Lower leg skin (tissue), 4 donors: Measurements from ENCODE around the gene GRK3. TPM values are rescaled to one million over a fixed set of nuclear protein-coding genes. Genes with fewer than 3 reads are reported as not detected.

ENCODE experiments used
- DNase-seq, 2 donors: peaks; one replicate each; pipeline ENCODE4 v3.0.0-alpha.2; 2019; ENCODE audit warnings: low spot score in 2 of 2
- H3K4me3 ChIP-seq: fragments of 200-600 bp; sonication (generic); 2 replicates; pipeline ENCODE4 v1.5.1; 2017; ENCODE audit warnings: mild to moderate bottlenecking, low read depth; ENCODE audit not compliant: poor library complexity, severe bottlenecking
- POLR2A ChIP-seq, 2 donors: fragments of 450-650 bp; IDR thresholded peaks; one replicate each; pipeline ENCODE4 v1.6.1; 2016 to 2017; ENCODE audit warnings: antibody characterized with exemption in 2 of 2, mild to moderate bottlenecking in 1 of 2, moderate library complexity in 1 of 2
- WGBS, 2 donors: methylation state at CpG; one replicate each; pipeline ENCODE4 v1.1.5; 2018; 5-methylcytosine and 5-hydroxymethylcytosine counted together
- intact Hi-C: fragments of 100-400 bp; cut with DNase I; formaldehyde crosslinking; loops from one replicate; pipeline ENCODE4 v1.15.0; 2023; ENCODE audit warnings: low total_unique reads
- total RNA-seq, 4 donors: library from RNA; depleted of rRNA; stranded (reverse); fragments of >200 nt; gene quantifications; one replicate each; pipeline ENCODE4 v1.1.0, GENCODE V29; 2016
- TF ChIP-seq, protein P1 (sequence below), 3 donors: fragments of 450-650 bp; IDR thresholded peaks; one replicate each; pipeline ENCODE4 v1.5.1; 2016; ENCODE audit warnings: antibody characterized with exemption in 3 of 3, mild to moderate bottlenecking in 3 of 3, moderate library complexity in 2 of 3

The GRK3 gene
- total RNA-seq, 4 donors from 2014 or later = 4.2 to 6.9 (median 5.8) TPM

DNA sequence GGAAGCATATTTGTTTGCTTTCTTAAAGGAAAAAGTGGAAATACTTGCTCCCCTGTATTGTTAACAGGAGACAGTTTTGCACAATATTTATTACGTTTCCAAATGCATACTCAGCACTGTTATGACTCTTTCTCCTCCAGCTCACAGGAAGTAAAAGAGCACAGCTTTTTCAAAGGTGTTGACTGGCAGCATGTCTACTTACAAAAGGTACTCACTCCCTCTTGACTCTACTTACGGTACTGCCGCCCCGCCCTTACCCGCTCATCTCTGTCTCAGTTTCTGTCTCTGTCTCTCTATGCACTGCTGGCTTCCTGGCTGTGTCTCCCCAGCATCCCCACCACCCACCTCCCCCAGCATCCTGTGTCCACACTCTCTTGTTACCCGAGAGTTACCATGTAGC, 145.3 kb downstream of the GRK3 start:
- 80 to 86% methylated on average over 6 of the region's 6 CpGs for WGBS, 2 donors
- no peak for TF ChIP-seq POLR2A (IDR thresholded peaks at IDR 0.05)
- TF ChIP-seq, protein P1, sequence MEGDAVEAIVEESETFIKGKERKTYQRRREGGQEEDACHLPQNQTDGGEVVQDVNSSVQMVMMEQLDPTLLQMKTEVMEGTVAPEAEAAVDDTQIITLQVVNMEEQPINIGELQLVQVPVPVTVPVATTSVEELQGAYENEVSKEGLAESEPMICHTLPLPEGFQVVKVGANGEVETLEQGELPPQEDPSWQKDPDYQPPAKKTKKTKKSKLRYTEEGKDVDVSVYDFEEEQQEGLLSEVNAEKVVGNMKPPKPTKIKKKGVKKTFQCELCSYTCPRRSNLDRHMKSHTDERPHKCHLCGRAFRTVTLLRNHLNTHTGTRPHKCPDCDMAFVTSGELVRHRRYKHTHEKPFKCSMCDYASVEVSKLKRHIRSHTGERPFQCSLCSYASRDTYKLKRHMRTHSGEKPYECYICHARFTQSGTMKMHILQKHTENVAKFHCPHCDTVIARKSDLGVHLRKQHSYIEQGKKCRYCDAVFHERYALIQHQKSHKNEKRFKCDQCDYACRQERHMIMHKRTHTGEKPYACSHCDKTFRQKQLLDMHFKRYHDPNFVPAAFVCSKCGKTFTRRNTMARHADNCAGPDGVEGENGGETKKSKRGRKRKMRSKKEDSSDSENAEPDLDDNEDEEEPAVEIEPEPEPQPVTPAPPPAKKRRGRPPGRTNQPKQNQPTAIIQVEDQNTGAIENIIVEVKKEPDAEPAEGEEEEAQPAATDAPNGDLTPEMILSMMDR (IDR thresholded peaks at IDR 0.05) = no peak

DNA sequence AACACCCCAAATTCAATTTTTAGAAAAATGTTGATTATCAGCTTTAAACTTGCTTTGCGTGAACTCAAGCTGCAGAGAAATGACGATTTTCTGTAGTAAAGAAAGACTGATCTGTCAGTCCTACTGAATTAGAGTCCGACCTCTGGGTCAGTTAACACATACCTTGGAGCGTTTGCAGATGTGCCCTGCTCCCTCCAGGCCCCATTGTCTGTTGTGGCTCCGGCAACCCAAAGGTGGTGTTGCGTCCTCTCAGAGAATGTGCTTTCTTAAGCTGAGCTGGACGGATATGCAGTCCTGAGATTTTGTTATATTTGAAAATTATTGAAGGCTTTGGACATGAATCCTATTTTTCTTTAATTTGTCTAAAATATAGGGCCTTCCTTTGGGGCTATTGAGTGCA, 146.0 kb downstream of the GRK3 start:
- no peak overlapping the region for H3K4me3 ChIP-seq
- intact Hi-C loops = no loop called here
- WGBS, 2 donors = 95 to 98% methylated on average over 7 of the region's 7 CpGs
- TF ChIP-seq POLR2A (IDR thresholded peaks at IDR 0.05) = no peak
- TF ChIP-seq, protein P1 (IDR thresholded peaks at IDR 0.05) = no peak
- no peak for DNase-seq

More for the DNA sequence above, 145.3 kb downstream of the GRK3 start:
- intact Hi-C loops = loop anchor here (10.0 kb wide), 1 partner anchor 245 kb away; no protein-coding TSS in a partner anchor
- no peak overlapping the region for H3K4me3 ChIP-seq
- no peak for DNase-seq

DNA sequence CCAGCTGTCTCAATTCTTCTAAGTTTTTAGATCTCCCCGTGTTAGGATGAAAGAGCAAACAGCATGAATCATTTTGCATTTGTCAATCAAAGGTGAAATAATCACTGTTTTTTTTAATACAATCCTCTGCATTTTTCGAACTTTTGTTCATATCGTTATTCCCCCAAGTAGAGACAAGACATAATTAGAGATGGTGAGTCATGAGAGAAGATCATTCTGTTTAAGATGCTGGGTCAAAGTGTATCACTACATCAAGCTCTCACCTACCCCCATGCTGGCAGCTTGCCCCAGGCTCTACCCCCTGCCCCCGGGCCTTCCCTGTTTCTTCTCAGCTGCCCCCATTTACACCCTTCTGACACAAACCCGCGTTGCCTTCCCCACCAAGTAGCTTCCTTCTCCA, 147.0 kb downstream of the GRK3 start:
- WGBS, 2 donors = 78 to 80% methylated on average over 6 of the region's 6 CpGs
- no peak for DNase-seq
- intact Hi-C loops = no loop called here
- TF ChIP-seq, protein P1 (IDR thresholded peaks at IDR 0.05) = no peak
- no peak for TF ChIP-seq POLR2A (IDR thresholded peaks at IDR 0.05)
- H3K4me3 ChIP-seq = no peak overlapping the region

DNA sequence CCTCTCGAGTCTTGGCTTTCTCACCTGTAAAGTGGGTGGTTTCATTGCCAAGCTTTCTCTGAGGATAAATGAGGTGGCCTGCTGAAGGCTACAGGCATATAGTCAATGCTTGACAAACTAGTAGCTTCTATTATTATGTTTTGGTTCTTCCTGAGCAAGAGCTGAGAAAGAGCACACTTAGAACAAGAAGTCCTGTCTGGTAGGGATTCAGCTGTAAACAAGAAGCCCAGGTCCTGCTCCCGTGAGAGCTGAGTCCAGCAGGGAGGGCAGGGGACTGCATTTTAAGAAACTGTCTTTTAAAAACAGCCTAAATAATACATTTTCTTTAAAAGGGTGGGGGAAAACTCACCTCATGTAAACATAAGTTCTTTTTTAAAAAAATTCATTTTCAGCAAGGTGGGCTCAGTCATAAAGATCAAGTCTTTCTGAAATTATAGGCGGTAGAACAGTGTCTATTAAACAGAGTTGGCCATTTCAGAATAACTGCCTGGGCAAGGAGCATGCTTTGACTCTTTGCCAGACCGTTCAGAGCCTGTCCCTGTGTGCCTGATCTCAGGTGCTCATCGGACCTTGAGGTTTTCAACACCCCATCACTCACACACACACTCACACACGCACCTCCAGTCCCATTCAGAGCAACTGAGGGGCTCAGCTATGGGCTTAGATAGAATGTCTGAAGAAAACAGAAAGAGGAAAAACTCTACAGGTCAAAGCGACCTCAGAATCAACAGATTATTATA, 148.4 kb downstream of the GRK3 start:
- intact Hi-C loops = no loop called here
- no peak for DNase-seq
- no peak overlapping the region for H3K4me3 ChIP-seq
- TF ChIP-seq POLR2A (IDR thresholded peaks at IDR 0.05) = no peak
- TF ChIP-seq, protein P1 (IDR thresholded peaks at IDR 0.05) = no peak
- WGBS, 2 donors = 89 to 93% methylated on average over 7 of the region's 7 CpGs

DNA sequence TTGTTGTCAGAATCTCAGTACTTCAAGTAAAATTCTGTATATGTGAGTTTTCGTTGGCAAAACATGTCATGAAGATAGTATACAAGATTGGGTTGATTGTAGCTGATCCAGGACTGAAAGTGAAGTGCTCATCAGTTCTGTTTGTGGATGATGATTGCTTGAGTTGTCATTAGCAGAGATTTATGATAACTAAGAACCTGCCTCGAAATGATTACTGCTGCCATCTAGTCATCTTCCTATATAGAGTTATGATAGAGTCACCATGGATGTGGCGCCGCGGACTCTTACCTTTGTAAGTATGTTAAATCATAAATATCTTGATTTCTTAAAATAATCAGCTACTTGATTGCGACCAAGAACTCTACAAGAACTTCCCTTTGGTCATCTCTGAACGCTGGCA, 149.6 kb downstream of the GRK3 start:
- WGBS, 2 donors = 93 to 94% methylated on average over 7 of the region's 7 CpGs
- no peak for TF ChIP-seq POLR2A (IDR thresholded peaks at IDR 0.05)
- TF ChIP-seq, protein P1 (IDR thresholded peaks at IDR 0.05) = no peak
- no peak overlapping the region for H3K4me3 ChIP-seq
- intact Hi-C loops = no loop called here
- DNase-seq = no peak

DNA sequence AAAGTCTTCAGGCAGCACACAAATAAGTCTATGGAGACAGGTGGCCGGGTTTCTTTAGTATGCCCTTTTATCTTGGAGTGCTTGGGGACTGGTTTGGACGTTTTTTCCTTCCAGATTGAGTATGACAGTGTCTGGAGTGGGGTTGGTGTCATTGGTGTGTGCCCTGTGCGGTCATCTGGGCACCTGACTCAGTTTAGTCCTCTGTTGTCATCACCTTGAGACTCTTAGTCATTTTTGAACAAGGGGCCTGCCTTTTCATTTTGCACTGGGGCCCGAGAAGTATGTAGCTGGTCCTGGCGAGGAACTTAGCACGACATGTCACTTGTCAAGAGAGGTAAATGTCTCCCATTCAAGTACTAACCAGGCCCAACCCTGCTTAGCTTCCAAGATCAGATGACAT, 150.3 kb downstream of the GRK3 start:
- intact Hi-C loops = no loop called here
- no peak for TF ChIP-seq POLR2A (IDR thresholded peaks at IDR 0.05)
- TF ChIP-seq, protein P1 (IDR thresholded peaks at IDR 0.05) = no peak
- 85% methylated on average over 6 of the region's 6 CpGs for WGBS, 2 donors
- DNase-seq = no peak
- no peak overlapping the region for H3K4me3 ChIP-seq
